ENCODE data around the gene VWA2.

DNA sequence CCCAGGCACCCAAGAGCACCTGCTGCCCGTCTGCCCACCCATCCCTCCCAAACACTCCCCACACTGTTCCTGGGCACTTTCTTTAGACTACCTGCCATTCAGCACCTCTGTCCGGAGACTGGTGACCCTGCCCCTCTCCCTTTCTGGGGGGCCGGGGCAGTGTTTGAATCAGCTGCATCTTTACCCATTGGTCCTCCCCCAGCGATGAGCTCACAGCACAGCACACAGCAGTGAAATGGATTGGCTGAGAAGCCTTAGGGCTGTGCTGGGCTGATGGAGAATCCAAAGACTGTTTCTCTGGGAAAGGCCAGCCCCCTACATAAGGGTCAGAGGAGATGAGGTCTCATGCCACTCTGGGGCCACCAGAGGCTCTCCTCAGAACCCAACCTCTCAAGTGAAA lies 40.2 kb downstream of the VWA2 start:
- TF ChIP-seq, protein P1, sequence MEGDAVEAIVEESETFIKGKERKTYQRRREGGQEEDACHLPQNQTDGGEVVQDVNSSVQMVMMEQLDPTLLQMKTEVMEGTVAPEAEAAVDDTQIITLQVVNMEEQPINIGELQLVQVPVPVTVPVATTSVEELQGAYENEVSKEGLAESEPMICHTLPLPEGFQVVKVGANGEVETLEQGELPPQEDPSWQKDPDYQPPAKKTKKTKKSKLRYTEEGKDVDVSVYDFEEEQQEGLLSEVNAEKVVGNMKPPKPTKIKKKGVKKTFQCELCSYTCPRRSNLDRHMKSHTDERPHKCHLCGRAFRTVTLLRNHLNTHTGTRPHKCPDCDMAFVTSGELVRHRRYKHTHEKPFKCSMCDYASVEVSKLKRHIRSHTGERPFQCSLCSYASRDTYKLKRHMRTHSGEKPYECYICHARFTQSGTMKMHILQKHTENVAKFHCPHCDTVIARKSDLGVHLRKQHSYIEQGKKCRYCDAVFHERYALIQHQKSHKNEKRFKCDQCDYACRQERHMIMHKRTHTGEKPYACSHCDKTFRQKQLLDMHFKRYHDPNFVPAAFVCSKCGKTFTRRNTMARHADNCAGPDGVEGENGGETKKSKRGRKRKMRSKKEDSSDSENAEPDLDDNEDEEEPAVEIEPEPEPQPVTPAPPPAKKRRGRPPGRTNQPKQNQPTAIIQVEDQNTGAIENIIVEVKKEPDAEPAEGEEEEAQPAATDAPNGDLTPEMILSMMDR (conservative IDR thresholded peaks at IDR 0.05): no peak
- no peak for TF ChIP-seq ZFX (IDR thresholded peaks at IDR 0.05)

All from C4-2B (cell line).